ENCODE data around the gene NHSL2. TPM values are rescaled to one million over a fixed set of nuclear protein-coding genes. Genes with fewer than 3 reads are reported as not detected.

The NHSL2 gene
- total RNA-seq, 1 donor from 2014 or later, result 0.29 TPM

GRCh38 chrX:72037601-72038000 lies 127.0 kb downstream of the NHSL2 start:
- Mint-ChIP-seq H3K4me3 (no peak overlapping the region), H3K9me3 (no peaks in the 10 kb centered on the region), H3K4me1 (no peaks in the 10 kb centered on the region), H3K27ac (no peak overlapping the region), H3K36me3 (ENCODE audit: low read depth) (no peaks in the 10 kb centered on the region), H3K27me3 (peaks cover 2% of the 10 kb centered on the region)
- TF ChIP-seq, protein P1, sequence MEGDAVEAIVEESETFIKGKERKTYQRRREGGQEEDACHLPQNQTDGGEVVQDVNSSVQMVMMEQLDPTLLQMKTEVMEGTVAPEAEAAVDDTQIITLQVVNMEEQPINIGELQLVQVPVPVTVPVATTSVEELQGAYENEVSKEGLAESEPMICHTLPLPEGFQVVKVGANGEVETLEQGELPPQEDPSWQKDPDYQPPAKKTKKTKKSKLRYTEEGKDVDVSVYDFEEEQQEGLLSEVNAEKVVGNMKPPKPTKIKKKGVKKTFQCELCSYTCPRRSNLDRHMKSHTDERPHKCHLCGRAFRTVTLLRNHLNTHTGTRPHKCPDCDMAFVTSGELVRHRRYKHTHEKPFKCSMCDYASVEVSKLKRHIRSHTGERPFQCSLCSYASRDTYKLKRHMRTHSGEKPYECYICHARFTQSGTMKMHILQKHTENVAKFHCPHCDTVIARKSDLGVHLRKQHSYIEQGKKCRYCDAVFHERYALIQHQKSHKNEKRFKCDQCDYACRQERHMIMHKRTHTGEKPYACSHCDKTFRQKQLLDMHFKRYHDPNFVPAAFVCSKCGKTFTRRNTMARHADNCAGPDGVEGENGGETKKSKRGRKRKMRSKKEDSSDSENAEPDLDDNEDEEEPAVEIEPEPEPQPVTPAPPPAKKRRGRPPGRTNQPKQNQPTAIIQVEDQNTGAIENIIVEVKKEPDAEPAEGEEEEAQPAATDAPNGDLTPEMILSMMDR (IDR thresholded peaks at IDR 0.05), result no peak
- DNase-seq, result no peak
- ChIA-PET POLR2A (no interaction called here), CTCF (no interaction called here)
- intact Hi-C loops (cut with micrococcal nuclease), result no loop called here
- no peak for ATAC-seq (ENCODE audit: low read depth)

DNA sequence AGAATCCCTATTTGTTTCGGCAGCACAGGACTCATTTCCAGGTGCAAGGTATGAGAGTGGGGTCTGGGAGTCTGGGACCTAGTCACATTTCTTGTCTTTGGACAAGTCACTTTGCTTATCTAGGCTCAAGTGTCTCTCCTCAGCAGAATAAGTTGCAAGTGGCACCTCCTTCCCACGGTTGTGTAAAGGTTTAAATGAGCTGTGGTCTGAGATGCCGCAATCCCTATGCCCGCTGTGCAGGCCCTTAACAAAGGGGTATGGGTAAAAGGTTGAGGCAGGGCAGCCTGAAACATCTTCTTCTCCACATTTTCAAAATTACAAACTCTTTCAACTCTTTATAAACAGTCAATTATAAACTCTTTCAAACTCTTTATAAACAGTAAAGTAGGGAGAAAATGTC lies 127.4 kb downstream of the NHSL2 start:
- Mint-ChIP-seq H3K4me3 (no peak overlapping the region), H3K27ac (no peak overlapping the region), H3K27me3 (peaks cover 2% of the 10 kb centered on the region), H3K9me3 (no peaks in the 10 kb centered on the region), H3K4me1 (no peaks in the 10 kb centered on the region), H3K36me3 (ENCODE audit: low read depth) (no peaks in the 10 kb centered on the region)
- TF ChIP-seq, protein P1 (IDR thresholded peaks at IDR 0.05), result no peak
- DNase-seq (no peak), ATAC-seq (ENCODE audit: low read depth) (no peak)
- CTCF ChIA-PET, result no interaction called here
- intact Hi-C loops (cut with micrococcal nuclease), result no loop called here
- POLR2A ChIA-PET, result no interaction called here

- intact Hi-C loops (cut with micrococcal nuclease), result no loop called here
- TF ChIP-seq, protein P1 (IDR thresholded peaks at IDR 0.05), result no peak
- ChIA-PET CTCF (no interaction called here), POLR2A (no interaction called here)
- Mint-ChIP-seq H3K27me3 (peaks cover 2% of the 10 kb centered on the region), H3K27ac (no peak overlapping the region), H3K4me3 (no peak overlapping the region), H3K4me1 (no peaks in the 10 kb centered on the region), H3K36me3 (ENCODE audit: low read depth) (no peaks in the 10 kb centered on the region), H3K9me3 (no peaks in the 10 kb centered on the region)
- DNase-seq, result no peak
- ATAC-seq (ENCODE audit: low read depth), result no peak
These were observed 128.2 kb downstream of the NHSL2 start for GRCh38 chrX:72038868-72039267.

GRCh38 chrX:72040506-72040905 lies 129.9 kb downstream of the NHSL2 start:
- Mint-ChIP-seq H3K4me1 (no peaks in the 10 kb centered on the region), H3K9me3 (no peaks in the 10 kb centered on the region), H3K27ac (no peak overlapping the region), H3K36me3 (ENCODE audit: low read depth) (no peaks in the 10 kb centered on the region), H3K4me3 (no peak overlapping the region), H3K27me3 (peaks cover 4% of the 10 kb centered on the region)
- intact Hi-C loops (cut with micrococcal nuclease), result no loop called here
- ATAC-seq (ENCODE audit: low read depth) (no peak), DNase-seq (no peak)
- CTCF ChIA-PET, result no interaction called here
- TF ChIP-seq, protein P1 (IDR thresholded peaks at IDR 0.05), result no peak
- POLR2A ChIA-PET, result no interaction called here

DNA sequence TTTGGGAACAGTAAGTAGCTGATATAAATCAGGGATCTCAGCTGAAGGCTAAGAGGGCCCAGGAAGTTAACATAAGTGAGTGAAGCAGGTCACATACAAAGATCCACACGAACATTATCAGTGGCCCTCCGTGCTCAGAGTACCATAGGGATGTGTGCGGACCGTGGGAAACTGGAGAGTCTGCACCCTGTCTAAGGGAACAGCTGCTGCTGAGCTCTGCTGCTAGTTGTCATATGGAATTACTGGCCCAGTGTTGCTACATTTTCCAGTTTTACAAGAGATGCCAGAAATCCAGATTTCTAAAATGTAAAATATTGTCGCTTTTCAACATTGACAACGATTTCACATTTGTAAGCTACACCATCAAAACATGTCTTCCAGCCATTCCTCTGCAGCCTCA lies 130.5 kb downstream of the NHSL2 start:
- no peak for DNase-seq
- no peaks in the 10 kb centered on the region for H3K9me3 Mint-ChIP-seq
- CTCF ChIA-PET, result no interaction called here
- intact Hi-C loops (cut with micrococcal nuclease), result no loop called here
- POLR2A ChIA-PET, result no interaction called here
- no peaks in the 10 kb centered on the region for H3K4me1 Mint-ChIP-seq
- peaks cover 4% of the 10 kb centered on the region for H3K27me3 Mint-ChIP-seq
- TF ChIP-seq, protein P1 (IDR thresholded peaks at IDR 0.05), result no peak
- H3K4me3 Mint-ChIP-seq, result no peak overlapping the region
- no peak overlapping the region for H3K27ac Mint-ChIP-seq
- H3K36me3 Mint-ChIP-seq (ENCODE audit: low read depth), result no peaks in the 10 kb centered on the region
- no peak for ATAC-seq (ENCODE audit: low read depth)
